Fibroblast of skin of right biceps (primary cell): Measurements from ENCODE around the gene TMEM80.

Experiments used
- DNase-seq: peaks from one replicate; pipeline ENCODE4 v3.0.0-alpha.2; 2013

Gene TMEM80

GRCh38 chr11:702462-703461 is 7.1 kb downstream of the TMEM80 start:
- DNase-seq, result no peak

GRCh38 chr11:703506-703905 is 7.9 kb downstream of the TMEM80 start:
- no peak for DNase-seq

- no peak for DNase-seq
Observed at GRCh38 chr11:704228-704674, 8.6 kb downstream of the TMEM80 start.

GRCh38 chr11:704781-705645 is 9.4 kb downstream of the TMEM80 start:
- DNase-seq, result no peak

- no peak for DNase-seq
Observed at GRCh38 chr11:705646-706438, 10.2 kb downstream of the TMEM80 start, which contains the start of gene EPS8L2. EPS8L2 (plus strand) TSS chr11:706231; CDS start chr11:709408, 3,177 bp downstream.

- peak; percentile 34 for DNase-seq
Observed at GRCh38 chr11:706439-706956, 10.9 kb downstream of the TMEM80 start.

- peak; percentile 20 for DNase-seq
Observed at GRCh38 chr11:706957-707816, 11.6 kb downstream of the TMEM80 start.

- no peak for DNase-seq
Observed at GRCh38 chr11:707817-708420, 12.3 kb downstream of the TMEM80 start.

GRCh38 chr11:708511-708910 is 12.9 kb downstream of the TMEM80 start:
- no peak for DNase-seq

GRCh38 chr11:709109-709997 is 13.7 kb downstream of the TMEM80 start:
- no peak for DNase-seq

- DNase-seq, result no peak
Observed at GRCh38 chr11:714436-714835, 18.8 kb downstream of the TMEM80 start.

GRCh38 chr11:719214-720016 is 23.8 kb downstream of the TMEM80 start:
- no peak for DNase-seq

- DNase-seq, result no peak
Observed at GRCh38 chr11:720017-720641, 24.5 kb downstream of the TMEM80 start.

GRCh38 chr11:720642-721246 is 25.1 kb downstream of the TMEM80 start:
- no peak for DNase-seq

- no peak for DNase-seq
Observed at GRCh38 chr11:721247-721740, 25.7 kb downstream of the TMEM80 start.

GRCh38 chr11:721741-722345 is 26.2 kb downstream of the TMEM80 start:
- DNase-seq, result no peak

- no peak for DNase-seq
Observed at GRCh38 chr11:722346-722811, 26.8 kb downstream of the TMEM80 start.
